HepG2 (cell line): ENCODE measurements around the gene ZBTB43. TPM values are rescaled to one million over a fixed set of nuclear protein-coding genes. Genes with fewer than 3 reads are reported as not detected.

Source experiments
- ATAC-seq: fragments of 200-7000 bp; cut with Tn5 transposase; 3 replicates; pipeline ENCODE4 v1.9.1; 2020; ENCODE audit warnings: mild to moderate bottlenecking, moderate library complexity
- BruUV-seq: library from RNA; stranded (reverse); fragments of 400-500 nt; replicated peaks from 2 replicates; lab custom pipeline; 2021; lab: Mats Ljungman, UMichigan
- CTCF ChIA-PET: fragments of 300-600 bp; formaldehyde crosslinking; extraction: SDS; loops from one replicate; lab custom pipeline; 2021; ENCODE audit warnings: low total read pairs, inconsistent platforms, low intra/inter-chr PET ratio; lab: Yijun Ruan, JAX
- POLR2A ChIA-PET: fragments of 350-600 bp; sonication (Branson Sonifier 250); formaldehyde crosslinking; loops from one replicate; lab custom pipeline; 2020; ENCODE audit warnings: antibody characterized with exemption, inconsistent platforms; lab: Yijun Ruan, JAX
- DNase-seq: peaks from one replicate; pipeline ENCODE4 v3.0.0-alpha.2; 2015; ENCODE audit warnings: low spot score
- FAIRE-seq: peaks from 3 replicates; lab custom pipeline; 2011; peaks lifted over from hg19 to GRCh38; lab: Jason Lieb, UNC
- H2AFZ ChIP-seq: one replicate; pipeline ENCODE4 v1.6.1; 2011; ENCODE audit warnings: low read length, inconsistent platforms
- H3K27ac ChIP-seq: fragments of 300-600 bp; 3 replicates; pipeline ENCODE4 v1.8.0; 2011; ENCODE audit warnings: mixed run types, mild to moderate bottlenecking, mixed read lengths, low read length, inconsistent platforms; ENCODE audit not compliant: insufficient read depth; ENCODE audit errors: extremely low read length
- H3K27me3 ChIP-seq, 2 experiments: fragments of 200-600 bp in 1 of 2; 2 replicates in 1 of 2; 3 replicates in 1 of 2; pipeline versions ENCODE4 v1.6.0 to v1.8.0; 2011; ENCODE audit warnings: low read length in 2 of 2, mild to moderate bottlenecking in 2 of 2, moderate library complexity in 2 of 2, inconsistent platforms in 1 of 2; ENCODE audit not compliant: insufficient read depth in 2 of 2, control insufficient read depth in 1 of 2
- H3K36me3 ChIP-seq, 2 experiments: fragments of 200-600 bp in 1 of 2; replicated peaks in 1 of 2; 2 replicates in 1 of 2; 3 replicates in 1 of 2; pipeline versions ENCODE4 v1.5.1 to v1.8.0; 2011; ENCODE audit warnings: low read length in 2 of 2, inconsistent platforms in 1 of 2; ENCODE audit not compliant: insufficient read depth in 2 of 2, control insufficient read depth in 1 of 2
- H3K4me1 ChIP-seq: 2 replicates; pipeline ENCODE4 v1.5.1; 2012; ENCODE audit warnings: low read length, inconsistent platforms; ENCODE audit not compliant: insufficient read depth
- H3K4me2 ChIP-seq: 2 replicates; pipeline ENCODE4 v1.6.0; 2011; ENCODE audit warnings: low read depth, low read length, inconsistent platforms
- H3K4me3 ChIP-seq, 3 experiments: fragments of 200-600 bp in 1 of 3; sonication (generic), shearing (Covaris generic) in 1 of 3; replicated peaks in 1 of 3; 2 replicates each; pipeline ENCODE4 v1.5.1; 2011 to 2016; ENCODE audit warnings: low read length in 3 of 3, inconsistent platforms in 2 of 3, low read depth in 2 of 3, mild to moderate bottlenecking in 2 of 3, control low read depth in 1 of 3, mixed read lengths in 1 of 3; ENCODE audit not compliant: insufficient read depth in 1 of 3
- H3K79me2 ChIP-seq: one replicate; pipeline ENCODE4 v1.6.1; 2011; ENCODE audit warnings: low read length, inconsistent platforms; ENCODE audit not compliant: insufficient read depth
- H3K9ac ChIP-seq: 2 replicates; pipeline ENCODE4 v1.6.0; 2011; ENCODE audit warnings: mild to moderate bottlenecking, low read depth, low read length, inconsistent platforms; ENCODE audit not compliant: insufficient read depth
- H3K9me3 ChIP-seq: 2 replicates; pipeline ENCODE4 v1.5.1; 2012; ENCODE audit warnings: mild to moderate bottlenecking, low read length
- H4K20me1 ChIP-seq: 2 replicates; pipeline ENCODE4 v1.6.0; 2011; ENCODE audit warnings: inconsistent platforms, mild to moderate bottlenecking, low read length, moderate library complexity; ENCODE audit not compliant: insufficient read depth
- ETV5 ChIP-seq: IDR thresholded peaks from 2 replicates; pipeline ENCODE4 v1.6.1; 2018; ENCODE audit warnings: missing biosample characterization, missing genetic modification reagents, inconsistent platforms, borderline replicate concordance
- GMEB2 ChIP-seq: IDR thresholded peaks from 2 replicates; pipeline ENCODE4 v1.6.1; 2016; ENCODE audit warnings: missing biosample characterization, missing genetic modification reagents, low read depth
- HCFC1 ChIP-seq: fragments of 150-350 bp; IDR thresholded peaks from 2 replicates; pipeline ENCODE4 v1.6.1; 2014; ENCODE audit warnings: low read depth, low read length
- HOXD1 ChIP-seq: sonication (generic); formaldehyde crosslinking; IDR thresholded peaks from 2 replicates; pipeline ENCODE4 v1.5.0; 2020; ENCODE audit warnings: missing genetic modification reagents
- JDP2 ChIP-seq: sonication (generic); formaldehyde crosslinking; IDR thresholded peaks from 2 replicates; pipeline ENCODE4 v1.8.1; 2022; ENCODE audit warnings: missing genetic modification reagents, borderline replicate concordance
- MZF1 ChIP-seq: sonication (generic); formaldehyde crosslinking; IDR thresholded peaks from 2 replicates; pipeline ENCODE4 v1.8.1; 2023; ENCODE audit warnings: mild to moderate bottlenecking, missing genetic modification reagents, borderline replicate concordance
- NFE2 ChIP-seq: sonication (generic); formaldehyde crosslinking; IDR thresholded peaks from 2 replicates; pipeline ENCODE4 v1.4.0; 2020; ENCODE audit warnings: missing genetic modification reagents
- NR1H2 ChIP-seq: sonication (generic); formaldehyde crosslinking; IDR thresholded peaks from 2 replicates; pipeline ENCODE4 v1.8.1; 2022; ENCODE audit warnings: low read depth, missing genetic modification reagents, borderline replicate concordance
- ZNF260 ChIP-seq: sonication (generic); formaldehyde crosslinking; IDR thresholded peaks from 2 replicates; pipeline ENCODE4 v1.4.0; 2020; ENCODE audit warnings: missing genetic modification reagents, low read depth, mild to moderate bottlenecking, borderline replicate concordance
- ZNF678 ChIP-seq: sonication (generic); formaldehyde crosslinking; IDR thresholded peaks from 2 replicates; pipeline ENCODE4 v1.4.0; 2020; ENCODE audit warnings: mild to moderate bottlenecking, missing genetic modification reagents
- ZSCAN21 ChIP-seq: sonication (generic); formaldehyde crosslinking; IDR thresholded peaks from 2 replicates; pipeline ENCODE4 v1.8.0; 2022; ENCODE audit warnings: mild to moderate bottlenecking, missing genetic modification reagents, moderate library complexity, borderline replicate concordance
- WGBS: methylation state at CpG from one replicate; pipeline ENCODE4 v1.1.6; 2017; ENCODE audit warnings: low lambda C conversion rate; 5-methylcytosine and 5-hydroxymethylcytosine counted together
- in situ Hi-C: cut with HindIII; loops from 2 replicates; pipeline ENCODE4 v1.10.0; 2017; ENCODE audit warnings: low pct_unique_long_range_greater_than_20kb; ENCODE audit not compliant: extremely low pct_ligation_motif_present
- intact Hi-C: fragments of 100-400 bp; cut with micrococcal nuclease; formaldehyde crosslinking; loops from one replicate; pipeline ENCODE4 v1.10.0; 2022; ENCODE audit not compliant: unreplicated experiment
- polyA plus RNA-seq, 8 experiments: library from polyadenylated mRNA; depleted of rRNA in 3 of 8; stranded (reverse) in 7 of 8; unstranded in 1 of 8; fragments of >200 nt; fragmentation: Illumina TruSeq in 4 of 8; extraction: Trizol in 4 of 8; gene quantifications; 2 replicates each; pipeline versions ENCODE4 v1.2.1 to v1.2.3, GENCODE V29; 2011 to 2016; ENCODE audit warnings: low read depth in 4 of 8, missing spikeins in 1 of 8, mixed read lengths in 1 of 8; ENCODE audit not compliant: insufficient read depth in 1 of 8
- total RNA-seq, 5 experiments: library from RNA; depleted of rRNA; stranded (reverse); fragments of >200 nt; fragmentation: Illumina TruSeq; extraction: Trizol; gene quantifications; 2 replicates each; pipeline ENCODE4 v1.2.3, GENCODE V29; 2016; ENCODE audit warnings: low read depth in 1 of 5

ZBTB43 gene
- total and polyA plus RNA-seq, 2 of the 13 experiments (the other 11 are each of a cell fraction or from before 2014, with no cell fraction given) = 7.1 to 31.4 TPM

DNA sequence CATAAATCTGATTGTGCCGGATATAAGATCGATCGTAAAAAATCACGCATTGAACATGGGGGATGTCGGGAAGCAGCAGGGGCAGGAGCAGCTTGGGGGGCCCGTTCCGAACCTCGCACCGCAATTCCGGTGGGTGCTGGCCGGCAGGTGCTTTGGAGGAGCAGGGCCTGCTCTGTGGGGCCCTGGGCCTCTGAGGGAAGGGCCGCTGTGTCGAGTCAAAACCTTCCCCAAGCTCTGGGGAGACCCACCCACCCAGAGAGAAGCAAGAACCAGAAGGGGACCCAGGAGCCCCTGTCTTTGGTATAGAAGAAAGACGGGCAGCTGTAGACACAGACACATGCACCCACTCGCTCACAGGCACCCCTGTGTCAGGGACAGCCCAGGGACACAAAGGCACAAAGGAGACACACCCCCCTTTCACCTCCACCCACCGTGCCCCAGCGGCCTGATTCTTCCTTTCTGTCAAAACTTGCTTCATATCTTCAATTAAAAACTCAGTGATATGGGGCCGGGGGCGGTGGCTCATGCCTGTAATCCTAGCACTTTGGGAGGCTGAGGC, 49.4 kb upstream of the ZBTB43 start:
- TF ChIP-seq ZNF678 = no peak
- TF ChIP-seq, all 625 proteins: peak for 0
- intact Hi-C loops = no loop called here
- H4K20me1 ChIP-seq = no peaks in the 10 kb centered on the region
- ATAC-seq (no peak), DNase-seq (no peak), FAIRE-seq (no peak)
- WGBS = 57% methylated on average over 17 of the region's 19 CpGs
- no peak overlapping the region for H3K27ac ChIP-seq
- peaks cover 7% of the 10 kb centered on the region; the same call in 1 of the 2 replicates for H3K4me1 ChIP-seq
- no peak overlapping the region for H3K4me2 ChIP-seq
- CTCF ChIA-PET = no interaction called here
- H3K4me3 ChIP-seq = no peak overlapping the region
- H3K9me3 ChIP-seq = no peaks in the 10 kb centered on the region
- in situ Hi-C loops = no loop called here
- BruUV-seq = no TSS peak
- POLR2A ChIA-PET = no interaction called here
- H2AFZ ChIP-seq = no peak overlapping the region
- H3K27me3 ChIP-seq = peaks cover 1 to 34% of the 10 kb centered on the region in 2 experiments; a peak in 2 of 5 replicates
- H3K36me3 ChIP-seq = no peaks in the 10 kb centered on the region
- no peaks in the 10 kb centered on the region for H3K79me2 ChIP-seq
- no peak overlapping the region for H3K9ac ChIP-seq

DNA sequence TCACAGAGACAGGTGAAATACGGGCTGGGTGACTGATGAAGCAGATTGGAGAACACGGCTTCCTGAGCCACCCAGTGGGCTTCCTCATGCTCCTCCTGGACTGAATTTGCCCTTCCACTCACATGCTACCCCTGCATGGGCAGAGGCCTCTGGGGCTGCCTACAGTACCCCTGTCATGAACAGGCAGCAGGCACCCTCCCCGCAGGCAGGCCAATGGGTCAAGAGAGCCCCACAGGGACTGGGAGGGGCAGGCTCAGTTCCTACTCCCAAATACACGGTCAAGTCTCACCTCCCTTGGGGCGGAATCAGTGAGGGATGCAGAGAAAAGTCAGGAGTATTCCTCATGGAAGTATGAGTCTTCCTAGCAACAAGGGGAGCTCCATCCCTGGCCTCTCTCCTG, 48.6 kb upstream of the ZBTB43 start:
- Histone ChIP-seq H3K4me3 (no peak overlapping the region), H3K4me2 (no peak overlapping the region), H3K27ac (no peak overlapping the region), H4K20me1 (no peaks in the 10 kb centered on the region), H3K79me2 (no peaks in the 10 kb centered on the region), H2AFZ (no peak overlapping the region), H3K36me3 (no peaks in the 10 kb centered on the region), H3K9ac (no peak overlapping the region), H3K9me3 (no peaks in the 10 kb centered on the region), H3K27me3 (peaks cover 2 to 34% of the 10 kb centered on the region in 2 experiments; a peak in 2 of 5 replicates), H3K4me1 (peaks cover 7% of the 10 kb centered on the region; the same call in 1 of the 2 replicates)
- FAIRE-seq = no peak
- ChIA-PET POLR2A (no interaction called here), CTCF (no interaction called here)
- in situ Hi-C loops = no loop called here
- DNase-seq = no peak
- WGBS = 37% methylated on average over 5 of the region's 5 CpGs
- BruUV-seq = no TSS peak
- ATAC-seq = no peak
- TF ChIP-seq ZSCAN21 (no peak), JDP2 (no peak), GMEB2 (CRISPR knock-in tag) (no peak), ETV5 (CRISPR knock-in tag) (no peak), MZF1 (CRISPR knock-in tag) (no peak), NFE2 (CRISPR knock-in tag) (no peak), ZNF260 (CRISPR knock-in tag) (no peak), HCFC1 (no peak), HOXD1 (no peak), NR1H2 (CRISPR knock-in tag) (no peak)
- intact Hi-C loops = no loop called here
